Measurements from ENCODE around the gene TIAM2.

DNA sequence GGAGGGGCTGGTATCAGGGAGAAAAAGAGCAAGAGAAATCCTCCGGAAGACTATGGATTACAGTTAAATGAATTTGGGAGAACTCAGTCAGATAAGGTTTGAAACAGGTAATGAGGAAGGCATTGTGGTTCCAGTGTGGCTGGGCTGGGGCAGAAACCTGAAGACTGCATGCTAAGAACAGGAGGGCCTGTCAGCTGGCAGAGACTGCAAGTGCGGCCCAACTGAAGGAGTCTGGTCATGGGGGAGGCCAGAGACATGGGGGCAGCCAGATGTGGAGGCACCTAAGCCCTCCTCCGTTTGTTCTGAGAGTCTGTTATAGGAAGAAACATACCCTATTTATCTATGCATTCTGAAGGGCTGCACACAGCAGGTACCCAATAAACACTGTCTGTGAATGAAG lies 302.6 kb downstream of the TIAM2 start:
- TF ChIP-seq, protein P1, sequence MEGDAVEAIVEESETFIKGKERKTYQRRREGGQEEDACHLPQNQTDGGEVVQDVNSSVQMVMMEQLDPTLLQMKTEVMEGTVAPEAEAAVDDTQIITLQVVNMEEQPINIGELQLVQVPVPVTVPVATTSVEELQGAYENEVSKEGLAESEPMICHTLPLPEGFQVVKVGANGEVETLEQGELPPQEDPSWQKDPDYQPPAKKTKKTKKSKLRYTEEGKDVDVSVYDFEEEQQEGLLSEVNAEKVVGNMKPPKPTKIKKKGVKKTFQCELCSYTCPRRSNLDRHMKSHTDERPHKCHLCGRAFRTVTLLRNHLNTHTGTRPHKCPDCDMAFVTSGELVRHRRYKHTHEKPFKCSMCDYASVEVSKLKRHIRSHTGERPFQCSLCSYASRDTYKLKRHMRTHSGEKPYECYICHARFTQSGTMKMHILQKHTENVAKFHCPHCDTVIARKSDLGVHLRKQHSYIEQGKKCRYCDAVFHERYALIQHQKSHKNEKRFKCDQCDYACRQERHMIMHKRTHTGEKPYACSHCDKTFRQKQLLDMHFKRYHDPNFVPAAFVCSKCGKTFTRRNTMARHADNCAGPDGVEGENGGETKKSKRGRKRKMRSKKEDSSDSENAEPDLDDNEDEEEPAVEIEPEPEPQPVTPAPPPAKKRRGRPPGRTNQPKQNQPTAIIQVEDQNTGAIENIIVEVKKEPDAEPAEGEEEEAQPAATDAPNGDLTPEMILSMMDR (IDR thresholded peaks at IDR 0.05; ENCODE audit: extremely low read depth in 1 of 2, insufficient read depth in 1 of 2, low read depth in 1 of 2, low read length in 2 of 2): no peak
- TF ChIP-seq EZH2 (IDR thresholded peaks at IDR 0.05; ENCODE audit: borderline replicate concordance, low read depth, low read length, severe bottlenecking) (no peak), JUN (IDR thresholded peaks at IDR 0.05; ENCODE audit: borderline replicate concordance, insufficient read depth, insufficient read length, low read depth) (no peak), POLR2A (IDR thresholded peaks at IDR 0.05; ENCODE audit: low read depth, low read length) (no peak), FOS (IDR thresholded peaks at IDR 0.05; ENCODE audit: borderline replicate concordance, insufficient read depth, low read length) (no peak), MYC (IDR thresholded peaks at IDR 0.05; ENCODE audit: low read depth, low read length) (no peak), POLR2AphosphoS5 (IDR thresholded peaks at IDR 0.05; ENCODE audit: insufficient read depth, low read depth, low read length) (no peak), GATA2 (IDR thresholded peaks at IDR 0.05; ENCODE audit: insufficient read depth, insufficient read length, low read depth, low read length) (no peak)
- TF ChIP-seq, protein P2, sequence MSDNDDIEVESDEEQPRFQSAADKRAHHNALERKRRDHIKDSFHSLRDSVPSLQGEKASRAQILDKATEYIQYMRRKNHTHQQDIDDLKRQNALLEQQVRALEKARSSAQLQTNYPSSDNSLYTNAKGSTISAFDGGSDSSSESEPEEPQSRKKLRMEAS (IDR thresholded peaks at IDR 0.05; ENCODE audit: insufficient read depth, insufficient read length): no peak

All from endothelial cell of umbilical vein (primary cell).